Vagina (tissue), 2 donors: ENCODE results near the gene TMEM184B. TPM values are rescaled to one million over a fixed set of nuclear protein-coding genes. Genes with fewer than 3 reads are reported as not detected.

Experiments used
- DNase-seq, 2 donors: peaks; one replicate each; pipeline ENCODE4 v3.0.0-alpha.2; 2017; ENCODE audit errors: extremely low spot score in 2 of 2
- H3K27ac ChIP-seq: fragments of 200-600 bp; sonication (generic); one replicate; pipeline ENCODE4 v1.5.1; 2019
- H3K27me3 ChIP-seq: fragments of 200-600 bp; sonication (generic); one replicate; pipeline ENCODE4 v1.5.1; 2019
- H3K36me3 ChIP-seq, 2 donors: fragments of 200-600 bp; sonication (generic); one replicate each; pipeline ENCODE4 v1.5.1; 2017 to 2019
- H3K4me1 ChIP-seq: fragments of 200-600 bp; sonication (generic); one replicate; pipeline ENCODE4 v1.5.1; 2019
- H3K4me3 ChIP-seq, 2 donors: fragments of 200-600 bp; sonication (generic); 1 replicate in 1 of 2; 2 replicates in 1 of 2; pipeline ENCODE4 v1.5.1; 2016 to 2019
- H3K9me3 ChIP-seq: fragments of 200-600 bp; sonication (generic); one replicate; pipeline ENCODE4 v1.5.1; 2019
- POLR2A ChIP-seq, 2 donors: fragments of 450-650 bp; IDR thresholded peaks; one replicate each; pipeline ENCODE4 v1.6.1; 2017; ENCODE audit warnings: antibody characterized with exemption in 2 of 2, mild to moderate bottlenecking in 2 of 2, moderate library complexity in 2 of 2
- POLR2AphosphoS5 ChIP-seq, 2 donors: sonication (generic); formaldehyde crosslinking; IDR thresholded peaks; one replicate each; pipeline ENCODE4 v1.9.0; 2017; ENCODE audit warnings: antibody characterized with exemption in 2 of 2, mild to moderate bottlenecking in 2 of 2, low read depth in 1 of 2; ENCODE audit not compliant: insufficient read depth in 1 of 2
- intact Hi-C: fragments of 100-400 bp; cut with DNase I; formaldehyde crosslinking; loops from one replicate; pipeline ENCODE4 v1.15.1; 2023
- total RNA-seq: library from RNA; depleted of rRNA; stranded (reverse); fragments of >200 nt; gene quantifications from one replicate; pipeline ENCODE4 v1.2.3, GENCODE V29; 2016
- TF ChIP-seq, protein P1 (sequence below), 3 experiments: fragments of 450-650 bp in 2 of 3; fragments of 200-600 bp in 1 of 3; sonication (generic) in 1 of 3; IDR thresholded peaks; one replicate each; pipeline ENCODE4 v1.5.1; 2017 to 2019; ENCODE audit warnings: antibody characterized with exemption in 3 of 3, mild to moderate bottlenecking in 2 of 3, moderate library complexity in 2 of 3

The TMEM184B gene
- total RNA-seq, 1 donor from 2014 or later: 50.8 TPM

DNA sequence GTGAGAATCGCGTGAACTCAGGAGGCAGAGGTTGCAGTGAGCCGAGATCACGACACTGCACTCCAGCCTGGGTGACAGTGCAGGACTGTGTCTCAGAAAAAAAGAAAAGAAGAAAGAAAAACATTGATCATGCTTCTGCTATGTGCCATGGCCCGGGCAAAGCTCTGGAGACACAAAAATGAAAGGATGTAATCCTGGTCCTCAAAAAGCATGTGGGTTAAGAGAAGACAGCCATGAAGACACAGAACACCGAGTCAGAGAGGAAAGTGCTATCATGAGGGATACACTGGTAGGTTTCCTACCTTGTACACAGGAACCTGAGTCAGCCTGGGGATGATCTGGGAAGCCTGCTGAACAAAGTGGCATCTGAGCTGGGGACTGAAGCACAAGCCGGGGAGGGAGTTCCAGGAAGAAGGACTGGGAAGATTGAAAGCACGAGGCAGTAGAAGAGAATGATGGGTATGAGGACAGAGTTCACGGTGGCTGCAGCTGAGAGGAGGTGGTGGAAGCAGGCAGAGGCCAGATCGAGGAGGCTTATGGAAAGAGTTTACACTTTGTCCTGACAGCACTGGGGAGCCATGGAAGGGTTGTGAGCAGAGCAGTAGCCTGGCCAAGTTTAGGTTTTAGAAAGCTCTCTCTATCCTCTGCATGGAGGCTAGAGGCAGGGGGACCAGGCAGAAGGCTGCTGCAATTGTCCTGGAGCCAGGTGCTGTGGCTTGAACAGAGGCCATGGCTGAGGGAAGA lies 80.9 kb downstream of the TMEM184B start:
- H3K4me3 ChIP-seq: no peak overlapping the region
- intact Hi-C loops: loop anchor here (10.0 kb wide), 1 partner anchor 237 kb away; the partner anchor contains the start of genes C22orf23 and POLR2F
- H3K27ac ChIP-seq: no peak overlapping the region
- DNase-seq: no peak
- no peaks in the 10 kb centered on the region for H3K36me3 ChIP-seq
- H3K4me1 ChIP-seq: peaks cover 2% of the 10 kb centered on the region
- no peaks in the 10 kb centered on the region for H3K27me3 ChIP-seq
- H3K9me3 ChIP-seq: no peaks in the 10 kb centered on the region
- TF ChIP-seq, protein P1, sequence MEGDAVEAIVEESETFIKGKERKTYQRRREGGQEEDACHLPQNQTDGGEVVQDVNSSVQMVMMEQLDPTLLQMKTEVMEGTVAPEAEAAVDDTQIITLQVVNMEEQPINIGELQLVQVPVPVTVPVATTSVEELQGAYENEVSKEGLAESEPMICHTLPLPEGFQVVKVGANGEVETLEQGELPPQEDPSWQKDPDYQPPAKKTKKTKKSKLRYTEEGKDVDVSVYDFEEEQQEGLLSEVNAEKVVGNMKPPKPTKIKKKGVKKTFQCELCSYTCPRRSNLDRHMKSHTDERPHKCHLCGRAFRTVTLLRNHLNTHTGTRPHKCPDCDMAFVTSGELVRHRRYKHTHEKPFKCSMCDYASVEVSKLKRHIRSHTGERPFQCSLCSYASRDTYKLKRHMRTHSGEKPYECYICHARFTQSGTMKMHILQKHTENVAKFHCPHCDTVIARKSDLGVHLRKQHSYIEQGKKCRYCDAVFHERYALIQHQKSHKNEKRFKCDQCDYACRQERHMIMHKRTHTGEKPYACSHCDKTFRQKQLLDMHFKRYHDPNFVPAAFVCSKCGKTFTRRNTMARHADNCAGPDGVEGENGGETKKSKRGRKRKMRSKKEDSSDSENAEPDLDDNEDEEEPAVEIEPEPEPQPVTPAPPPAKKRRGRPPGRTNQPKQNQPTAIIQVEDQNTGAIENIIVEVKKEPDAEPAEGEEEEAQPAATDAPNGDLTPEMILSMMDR (IDR thresholded peaks at IDR 0.05): no peak
- no peak for TF ChIP-seq POLR2A (IDR thresholded peaks at IDR 0.05)
- no peak for TF ChIP-seq POLR2AphosphoS5 (IDR thresholded peaks at IDR 0.05; ENCODE audit: insufficient read depth in 1 of 2, low read depth in 1 of 2)

- intact Hi-C loops: loop anchor here (10.0 kb wide), 1 partner anchor 236 kb away; the partner anchor contains the start of genes C22orf23 and POLR2F
- H3K36me3 ChIP-seq: no peaks in the 10 kb centered on the region
- H3K4me3 ChIP-seq: no peak overlapping the region
Measured at GRCh38 chr22:38191055-38191454, 81.8 kb downstream of the TMEM184B start.

GRCh38 chr22:38190581-38190980 lies 82.2 kb downstream of the TMEM184B start:
- no peak overlapping the region for H3K4me3 ChIP-seq
- no peaks in the 10 kb centered on the region for H3K36me3 ChIP-seq
- intact Hi-C loops: loop anchor here (10.0 kb wide), 1 partner anchor 236 kb away; the partner anchor contains the start of genes C22orf23 and POLR2F
- TF ChIP-seq, protein P1 (IDR thresholded peaks at IDR 0.05): no peak
- TF ChIP-seq POLR2AphosphoS5 (IDR thresholded peaks at IDR 0.05; ENCODE audit: insufficient read depth in 1 of 2, low read depth in 1 of 2) (no peak), POLR2A (IDR thresholded peaks at IDR 0.05) (no peak)
- peaks cover 8% of the 10 kb centered on the region for H3K4me1 ChIP-seq
- no peak for DNase-seq
- H3K27me3 ChIP-seq: no peaks in the 10 kb centered on the region
- H3K9me3 ChIP-seq: no peaks in the 10 kb centered on the region
- no peak overlapping the region for H3K27ac ChIP-seq

More at GRCh38 chr22:38191055-38191454, 81.8 kb downstream of the TMEM184B start:
- Histone ChIP-seq H3K27ac (no peak overlapping the region), H3K27me3 (no peaks in the 10 kb centered on the region), H3K9me3 (no peaks in the 10 kb centered on the region), H3K4me1 (peaks cover 8% of the 10 kb centered on the region)
- no peak for DNase-seq
- no peak for TF ChIP-seq POLR2A (IDR thresholded peaks at IDR 0.05)
- TF ChIP-seq, protein P1 (IDR thresholded peaks at IDR 0.05): no peak

DNA sequence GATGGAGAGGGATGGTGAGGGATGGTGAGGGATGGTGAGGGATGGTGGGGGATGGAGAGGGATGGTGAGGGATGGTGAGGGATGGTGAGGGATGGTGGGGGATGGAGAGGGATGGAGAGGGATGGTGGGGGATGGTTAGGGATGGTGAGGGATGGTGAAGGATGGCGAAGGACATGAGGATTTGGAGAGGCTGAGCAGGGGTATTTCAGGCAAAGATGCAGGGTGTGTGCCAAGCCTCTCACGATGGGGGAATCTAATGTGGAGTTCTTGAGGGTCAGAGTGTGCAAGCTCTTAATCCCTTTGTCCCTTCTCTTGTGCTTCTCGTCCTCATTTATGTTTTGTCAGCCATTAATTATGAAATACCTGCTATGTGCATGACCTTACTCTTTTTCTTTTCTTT lies 83.7 kb downstream of the TMEM184B start:
- intact Hi-C loops: loop anchor here (10.0 kb wide), 1 partner anchor 124 kb away; no protein-coding TSS in a partner anchor
- H3K9me3 ChIP-seq: no peaks in the 10 kb centered on the region
- H3K36me3 ChIP-seq: no peaks in the 10 kb centered on the region
- H3K4me3 ChIP-seq: no peak overlapping the region
- no peak overlapping the region for H3K27ac ChIP-seq
- no peak for DNase-seq
- TF ChIP-seq POLR2AphosphoS5 (IDR thresholded peaks at IDR 0.05; ENCODE audit: insufficient read depth in 1 of 2, low read depth in 1 of 2) (no peak), POLR2A (IDR thresholded peaks at IDR 0.05) (no peak)
- TF ChIP-seq, protein P1 (IDR thresholded peaks at IDR 0.05): no peak
- H3K27me3 ChIP-seq: no peaks in the 10 kb centered on the region
- peaks cover 8% of the 10 kb centered on the region for H3K4me1 ChIP-seq
